BLaER1 (cell line): ENCODE measurements around the gene ATP10B.

Experiments
- H3K27ac ChIP-seq: shearing (Covaris generic); formaldehyde crosslinking; 2 replicates; pipeline ENCODE4 v1.8.1; 2022
- H3K27me3 ChIP-seq: shearing (Covaris generic); formaldehyde crosslinking; 2 replicates; pipeline ENCODE4 v1.8.1; 2022
- H3K36me3 ChIP-seq: shearing (Covaris generic); formaldehyde crosslinking; 2 replicates; pipeline ENCODE4 v1.8.1; 2022
- H3K4me1 ChIP-seq: shearing (Covaris generic); formaldehyde crosslinking; 2 replicates; pipeline ENCODE4 v1.8.1; 2022
- H3K4me2 ChIP-seq: shearing (Covaris generic); formaldehyde crosslinking; 2 replicates; pipeline ENCODE4 v1.8.1; 2022
- H3K4me3 ChIP-seq: shearing (Covaris generic); formaldehyde crosslinking; 2 replicates; pipeline ENCODE4 v1.8.1; 2022
- H3K9ac ChIP-seq: shearing (Covaris generic); formaldehyde crosslinking; 2 replicates; pipeline ENCODE4 v1.8.1; 2022
- H3K9me3 ChIP-seq: shearing (Covaris generic); formaldehyde crosslinking; 2 replicates; pipeline ENCODE4 v1.8.1; 2022
- H4K20me1 ChIP-seq: shearing (Covaris generic); formaldehyde crosslinking; 2 replicates; pipeline ENCODE4 v1.8.1; 2022
- Cebpa-rat ChIP-seq: shearing (Covaris generic); IDR thresholded peaks from 2 replicates; pipeline ENCODE4 v1.8.1; 2022

The ATP10B gene

DNA sequence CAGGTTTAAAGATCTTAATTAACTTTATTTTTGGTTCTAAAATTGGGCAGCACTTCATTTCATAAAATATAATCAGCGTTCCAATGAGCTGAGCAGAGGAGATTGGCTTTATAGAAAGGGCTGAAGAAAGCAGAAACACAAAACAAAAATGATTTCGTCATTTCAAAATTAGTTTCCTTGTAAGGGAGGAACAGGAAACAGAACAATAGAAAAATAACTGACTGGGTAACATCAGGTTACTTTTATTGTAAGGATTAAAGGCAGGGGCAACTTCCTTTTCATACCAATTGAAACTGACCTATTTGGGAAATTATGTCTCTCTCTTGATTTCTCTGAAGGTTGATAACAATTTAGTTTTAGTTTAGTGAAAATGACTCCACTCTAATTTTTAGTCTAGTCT is 157.1 kb downstream of the ATP10B start:
- Histone ChIP-seq H3K9ac (no peak overlapping the region), H3K27me3 (no peaks in the 10 kb centered on the region), H3K4me2 (peak overlapping the region; percentile 11; the same call in 1 of the 2 replicates), H3K27ac (no peak overlapping the region), H4K20me1 (no peaks in the 10 kb centered on the region), H3K4me1 (peaks cover 10% of the 10 kb centered on the region), H3K9me3 (no peaks in the 10 kb centered on the region), H3K36me3 (no peaks in the 10 kb centered on the region), H3K4me3 (no peak overlapping the region)
- no peak for TF ChIP-seq Cebpa-rat

DNA sequence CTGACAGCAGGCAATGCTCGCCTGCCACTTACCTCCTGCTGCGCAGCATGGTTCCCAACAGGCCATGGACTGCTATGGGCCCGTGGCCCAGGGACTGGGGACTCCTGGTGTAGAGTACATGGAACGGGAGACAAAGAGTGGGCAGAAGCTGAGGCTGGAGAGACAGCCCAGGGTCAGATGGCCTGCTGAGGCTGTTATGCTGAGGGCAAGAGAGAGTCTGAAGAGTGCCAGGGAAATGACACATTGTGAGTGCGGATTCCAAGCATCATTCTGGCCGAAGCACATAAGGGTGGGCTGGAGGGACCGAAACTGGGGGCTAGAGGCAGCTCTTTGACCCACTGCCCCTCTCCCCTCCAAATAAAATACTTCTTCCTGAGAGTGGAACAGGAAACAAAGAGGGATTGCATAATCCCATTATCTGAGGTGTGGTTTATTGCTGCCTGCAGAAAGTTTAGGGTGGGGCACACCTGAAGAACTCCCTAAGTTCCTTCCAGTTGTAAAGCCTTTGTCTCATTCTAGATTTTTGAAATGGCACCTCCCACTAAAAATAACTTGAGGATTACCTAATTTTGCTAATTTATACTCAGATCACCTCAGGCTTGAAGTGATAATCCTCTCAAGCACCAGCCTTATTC is 158.1 kb downstream of the ATP10B start:
- H3K4me1 ChIP-seq: peaks cover 10% of the 10 kb centered on the region
- no peaks in the 10 kb centered on the region for H4K20me1 ChIP-seq
- no peaks in the 10 kb centered on the region for H3K9me3 ChIP-seq
- H3K9ac ChIP-seq: no peak overlapping the region
- no peaks in the 10 kb centered on the region for H3K36me3 ChIP-seq
- H3K27me3 ChIP-seq: no peaks in the 10 kb centered on the region
- H3K4me2 ChIP-seq: no peak overlapping the region
- 0 out of 2 replicates have a peak, but pooled peaks have one; percentile 16 for TF ChIP-seq Cebpa-rat
- no peak overlapping the region for H3K4me3 ChIP-seq
- no peak overlapping the region for H3K27ac ChIP-seq

DNA sequence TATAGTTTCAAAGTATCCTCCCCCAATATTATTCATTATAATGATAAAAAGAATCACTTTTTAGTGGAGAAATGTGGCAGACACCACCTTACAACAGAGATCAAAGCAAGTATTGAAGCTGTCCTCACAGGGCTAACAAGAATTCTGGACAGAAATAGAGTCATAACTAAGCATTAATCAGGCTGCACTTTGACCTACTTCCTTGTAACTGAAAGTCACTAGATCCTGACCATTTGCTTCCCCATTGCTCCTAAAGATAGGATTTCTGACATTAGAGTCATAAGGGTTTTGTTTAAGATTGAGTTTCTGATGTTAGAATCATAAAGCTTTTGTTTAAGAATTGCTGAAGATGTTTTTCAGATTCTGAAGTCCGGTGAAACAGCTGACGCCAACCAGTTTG is 159.7 kb downstream of the ATP10B start:
- H3K4me3 ChIP-seq: no peak overlapping the region
- H3K27me3 ChIP-seq: no peaks in the 10 kb centered on the region
- no peak overlapping the region for H3K27ac ChIP-seq
- no peaks in the 10 kb centered on the region for H3K36me3 ChIP-seq
- TF ChIP-seq Cebpa-rat: no peak
- H3K9ac ChIP-seq: no peak overlapping the region
- H3K9me3 ChIP-seq: no peaks in the 10 kb centered on the region
- H3K4me2 ChIP-seq: no peak overlapping the region
- H4K20me1 ChIP-seq: no peaks in the 10 kb centered on the region
- peaks cover 10% of the 10 kb centered on the region for H3K4me1 ChIP-seq

DNA sequence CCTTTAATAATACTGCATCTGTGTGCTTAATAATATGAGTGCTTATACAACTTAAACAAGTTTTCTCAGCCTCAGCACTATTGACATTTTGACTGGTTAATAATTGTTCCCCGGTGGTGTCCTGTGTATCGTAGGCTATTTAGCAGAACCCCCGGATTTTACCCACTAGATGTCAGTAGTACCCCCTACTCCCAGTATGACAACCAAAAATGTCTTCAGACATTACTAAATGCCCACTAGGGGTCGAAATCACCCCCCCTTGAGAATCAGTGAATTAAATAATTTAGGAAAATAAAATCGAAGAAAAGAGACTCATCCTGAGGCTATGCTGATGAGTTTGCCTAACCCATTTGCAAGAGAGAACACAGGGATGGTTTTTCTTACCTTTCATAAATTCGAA is 166.3 kb downstream of the ATP10B start:
- TF ChIP-seq Cebpa-rat: no peak
- Histone ChIP-seq H3K27ac (no peak overlapping the region), H3K4me1 (peaks cover 5% of the 10 kb centered on the region; the same call in 1 of the 2 replicates), H3K4me2 (no peak overlapping the region), H3K36me3 (no peaks in the 10 kb centered on the region), H3K4me3 (no peak overlapping the region), H3K27me3 (no peaks in the 10 kb centered on the region), H3K9ac (no peak overlapping the region), H3K9me3 (peaks cover 3% of the 10 kb centered on the region; the same call in 1 of the 2 replicates), H4K20me1 (no peaks in the 10 kb centered on the region)

DNA sequence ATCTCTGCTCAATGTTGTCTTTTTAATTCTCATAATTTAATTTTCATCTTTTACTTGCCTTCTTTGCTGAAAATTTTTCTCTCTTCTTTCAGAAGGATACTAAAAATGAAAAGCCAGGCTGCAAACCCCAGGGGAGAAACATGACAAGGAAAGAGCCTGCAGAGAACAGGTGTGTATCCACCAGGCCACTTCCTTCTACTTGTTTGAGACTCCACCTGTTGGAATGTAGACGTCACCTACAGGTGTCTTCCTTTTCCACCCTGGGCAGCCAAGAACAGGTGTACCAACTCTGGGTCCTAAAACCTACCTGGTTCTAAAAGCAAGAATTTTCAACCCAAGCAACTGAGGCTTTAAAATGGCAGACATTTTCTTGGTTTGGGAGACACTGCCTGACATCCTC is 166.8 kb downstream of the ATP10B start:
- Histone ChIP-seq H3K9me3 (peaks cover 6% of the 10 kb centered on the region; the same call in 1 of the 2 replicates), H3K4me1 (peaks cover 5% of the 10 kb centered on the region; the same call in 1 of the 2 replicates), H3K36me3 (no peaks in the 10 kb centered on the region), H3K27me3 (no peaks in the 10 kb centered on the region), H3K9ac (no peak overlapping the region), H3K4me2 (no peak overlapping the region), H4K20me1 (no peaks in the 10 kb centered on the region), H3K27ac (no peak overlapping the region), H3K4me3 (no peak overlapping the region)
- no peak for TF ChIP-seq Cebpa-rat

DNA sequence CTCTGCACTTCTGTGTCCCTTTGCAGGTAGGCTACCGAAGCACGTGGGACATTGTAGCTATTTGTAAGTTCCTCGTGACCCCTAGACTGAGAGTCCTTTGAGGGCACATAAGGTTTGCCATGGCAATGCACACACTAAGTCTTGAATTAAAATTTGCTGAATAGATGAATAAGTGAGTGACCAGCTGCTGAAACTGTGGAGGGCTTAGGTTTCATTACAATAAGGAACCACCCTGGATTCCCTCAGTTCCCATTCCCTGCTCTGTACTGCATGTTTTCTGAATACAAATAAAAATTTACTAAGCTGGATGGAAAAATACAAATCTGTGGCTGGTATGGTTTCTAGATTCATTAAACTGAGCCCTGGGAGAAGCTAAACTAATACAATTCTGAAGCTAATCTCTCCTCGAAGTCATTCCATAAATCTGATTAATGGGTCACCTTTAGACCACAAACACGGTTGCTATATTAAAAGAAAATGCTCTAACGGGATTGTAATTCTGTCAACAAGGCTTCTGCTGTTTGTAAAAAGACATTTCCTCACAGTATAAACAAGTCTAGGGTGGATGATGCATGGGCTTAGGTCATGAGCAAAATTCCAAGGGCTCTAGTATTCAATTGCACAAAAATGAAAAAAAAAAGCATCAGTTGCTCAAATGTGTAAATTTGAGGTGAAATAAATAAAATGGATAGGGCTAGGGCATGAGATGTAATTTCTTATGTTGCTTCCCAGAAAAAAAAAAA is 172.3 kb downstream of the ATP10B start:
- Histone ChIP-seq H3K4me2 (no peak overlapping the region), H3K27ac (no peak overlapping the region), H3K9ac (no peak overlapping the region), H3K36me3 (no peaks in the 10 kb centered on the region), H4K20me1 (no peaks in the 10 kb centered on the region), H3K9me3 (peaks cover 6% of the 10 kb centered on the region; the same call in 1 of the 2 replicates), H3K4me3 (no peak overlapping the region), H3K27me3 (no peaks in the 10 kb centered on the region), H3K4me1 (no peaks in the 10 kb centered on the region)
- no peak for TF ChIP-seq Cebpa-rat

DNA sequence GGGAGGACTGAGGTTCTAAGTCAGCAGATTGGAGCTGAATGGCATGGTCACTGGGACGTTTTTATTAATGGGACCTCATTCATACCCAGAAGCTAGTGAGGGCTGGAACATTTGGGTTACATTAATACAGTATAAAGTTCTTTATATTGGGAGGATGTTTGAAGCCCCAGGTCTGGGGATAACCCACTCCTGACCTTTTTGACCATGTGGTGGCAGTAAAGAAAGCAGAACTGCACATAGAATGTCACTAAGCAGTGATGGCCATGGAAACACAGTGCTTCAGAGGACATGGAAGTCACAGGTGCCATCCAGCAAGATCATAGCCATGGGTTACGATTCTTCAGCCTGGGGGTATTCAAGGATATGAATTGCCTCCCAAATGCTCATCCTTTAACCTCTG is 176.0 kb downstream of the ATP10B start:
- Histone ChIP-seq H3K9ac (no peak overlapping the region), H3K4me1 (no peaks in the 10 kb centered on the region), H4K20me1 (no peaks in the 10 kb centered on the region), H3K27ac (no peak overlapping the region), H3K4me3 (no peak overlapping the region), H3K9me3 (peaks cover 5% of the 10 kb centered on the region; the same call in 1 of the 2 replicates), H3K36me3 (no peaks in the 10 kb centered on the region), H3K27me3 (no peaks in the 10 kb centered on the region), H3K4me2 (no peak overlapping the region)
- no peak for TF ChIP-seq Cebpa-rat

DNA sequence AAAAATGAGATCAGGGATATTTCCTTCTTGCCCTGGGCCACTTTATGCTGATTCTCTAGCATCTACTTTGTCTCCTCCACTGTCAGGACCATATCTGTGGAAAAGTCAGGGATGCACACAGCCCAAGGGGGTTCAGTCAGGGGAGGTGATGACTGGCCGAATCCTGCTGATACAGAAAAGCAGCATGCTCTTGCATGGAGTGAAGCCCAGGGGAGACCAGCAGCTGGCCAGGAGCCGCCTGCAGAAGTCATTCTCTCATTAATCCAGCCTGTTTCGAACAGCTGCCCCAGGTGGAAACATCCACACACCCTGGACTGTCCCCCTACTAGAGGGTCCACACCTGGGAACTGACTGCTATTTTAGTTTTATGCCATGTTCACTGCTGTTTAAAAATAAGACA is 177.1 kb downstream of the ATP10B start:
- TF ChIP-seq Cebpa-rat: no peak
- H4K20me1 ChIP-seq: no peaks in the 10 kb centered on the region

DNA sequence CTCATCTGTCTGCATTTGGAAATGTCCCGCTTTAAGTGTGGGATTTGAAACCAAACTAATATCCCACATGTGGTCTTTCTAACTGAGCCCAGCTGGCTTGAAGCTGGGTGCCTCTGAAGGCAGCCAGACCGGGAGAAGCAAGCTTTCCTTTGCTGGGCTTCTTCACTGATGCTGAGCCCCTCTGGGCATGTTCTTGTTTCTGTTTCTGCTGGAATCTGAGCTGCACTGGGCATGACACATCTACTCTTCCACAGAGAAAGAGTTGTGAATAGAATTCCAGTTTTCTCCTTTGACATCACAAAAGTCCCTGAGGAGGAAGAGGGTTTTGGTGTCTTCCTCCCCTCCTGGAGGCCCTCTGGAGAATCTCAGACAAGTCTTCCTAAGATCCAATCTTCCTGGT is 179.5 kb downstream of the ATP10B start:
- no peak for TF ChIP-seq Cebpa-rat
- no peaks in the 10 kb centered on the region for H3K27me3 ChIP-seq
- no peaks in the 10 kb centered on the region for H3K9me3 ChIP-seq
- H3K9ac ChIP-seq: no peak overlapping the region
- no peak overlapping the region for H3K27ac ChIP-seq
- no peaks in the 10 kb centered on the region for H4K20me1 ChIP-seq
- H3K36me3 ChIP-seq: no peaks in the 10 kb centered on the region
- no peaks in the 10 kb centered on the region for H3K4me1 ChIP-seq
- H3K4me3 ChIP-seq: no peak overlapping the region
- no peak overlapping the region for H3K4me2 ChIP-seq

More for the DNA sequence above, 177.1 kb downstream of the ATP10B start:
- no peaks in the 10 kb centered on the region for H3K9me3 ChIP-seq
- no peak overlapping the region for H3K4me3 ChIP-seq
- H3K4me1 ChIP-seq: no peaks in the 10 kb centered on the region
- H3K27ac ChIP-seq: no peak overlapping the region
- H3K4me2 ChIP-seq: no peak overlapping the region
- H3K9ac ChIP-seq: no peak overlapping the region
- no peaks in the 10 kb centered on the region for H3K36me3 ChIP-seq
- no peaks in the 10 kb centered on the region for H3K27me3 ChIP-seq

DNA sequence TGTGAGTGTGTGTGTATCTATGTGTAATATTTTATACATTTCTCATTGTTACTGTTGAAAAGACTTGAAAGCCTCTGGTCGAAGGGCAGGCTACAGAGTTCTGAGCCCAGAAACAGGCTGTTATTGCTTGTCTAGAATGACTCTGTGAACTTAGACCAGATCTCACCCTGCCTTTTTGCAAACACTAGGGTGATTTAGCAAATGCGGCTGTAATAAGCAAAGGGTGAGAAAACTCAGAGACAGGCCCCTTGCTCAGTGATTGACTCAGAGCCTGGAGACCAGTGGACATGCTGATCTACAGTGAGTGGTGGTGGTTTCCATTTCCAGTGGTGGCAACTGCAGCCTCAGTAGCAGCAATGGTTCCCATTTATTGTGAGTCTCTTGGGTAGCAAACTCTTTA is 183.7 kb downstream of the ATP10B start:
- H3K27ac ChIP-seq: no peak overlapping the region
- H3K27me3 ChIP-seq: no peaks in the 10 kb centered on the region

More for the DNA sequence above, 183.7 kb downstream of the ATP10B start:
- Histone ChIP-seq H3K4me1 (peaks cover 15% of the 10 kb centered on the region; the same call in 1 of the 2 replicates), H4K20me1 (no peaks in the 10 kb centered on the region), H3K4me3 (no peak overlapping the region), H3K9me3 (no peaks in the 10 kb centered on the region), H3K9ac (no peak overlapping the region), H3K36me3 (no peaks in the 10 kb centered on the region), H3K4me2 (no peak overlapping the region)
- no peak for TF ChIP-seq Cebpa-rat
